Coronary artery (tissue), 2 donors: ENCODE measurements around the gene PCARE.

ENCODE experiments used
- DNase-seq: peaks from one replicate; pipeline ENCODE4 v3.0.0-alpha.2; 2017; ENCODE audit warnings: low spot score
- H3K27ac ChIP-seq, 2 donors: fragments of 200-600 bp; sonication (generic); one replicate each; pipeline ENCODE4 v1.5.1; 2016 to 2019
- H3K4me3 ChIP-seq: fragments of 200-600 bp; sonication (generic); 2 replicates; pipeline ENCODE4 v1.5.1; 2016; ENCODE audit warnings: mild to moderate bottlenecking, moderate library complexity
- CTCF ChIP-seq: fragments of 200-600 bp; sonication (generic); IDR thresholded peaks from one replicate; pipeline ENCODE4 v1.5.1; 2019; ENCODE audit warnings: antibody characterized with exemption

Gene PCARE

GRCh38 chr2:29079887-29080286 is 5.6 kb upstream of the PCARE start:
- TF ChIP-seq CTCF, result no peak
- H3K4me3 ChIP-seq, result no peak overlapping the region
- DNase-seq, result no peak
- no peak overlapping the region for H3K27ac ChIP-seq

- TF ChIP-seq CTCF, result no peak
- Histone ChIP-seq H3K27ac (no peak overlapping the region), H3K4me3 (no peak overlapping the region)
- DNase-seq, result no peak
These were observed 1.8 kb upstream of the PCARE start for GRCh38 chr2:29075894-29076705.

- DNase-seq, result no peak
- Histone ChIP-seq H3K4me3 (no peak overlapping the region), H3K27ac (no peak overlapping the region)
- TF ChIP-seq CTCF, result no peak
These were observed 390 bp downstream of the PCARE start for GRCh38 chr2:29073933-29074332.

- Histone ChIP-seq H3K4me3 (no peak overlapping the region), H3K27ac (no peak overlapping the region)
- DNase-seq, result no peak
- no peak for TF ChIP-seq CTCF
These were observed 1.2 kb downstream of the PCARE start for GRCh38 chr2:29072971-29073725.

- H3K27ac ChIP-seq, result no peak overlapping the region
- TF ChIP-seq CTCF, result no peak
- DNase-seq, result no peak
These were observed 2.1 kb downstream of the PCARE start for GRCh38 chr2:29072251-29072650.

GRCh38 chr2:29071032-29071975 is 3.0 kb downstream of the PCARE start:
- no peak for TF ChIP-seq CTCF
- H3K27ac ChIP-seq, result no peak overlapping the region
- DNase-seq, result no peak
- no peak overlapping the region for H3K4me3 ChIP-seq

More at GRCh38 chr2:29072251-29072650, 2.1 kb downstream of the PCARE start:
- H3K4me3 ChIP-seq, result no peak overlapping the region
